ENCODE data around the gene GSDME.

DNA sequence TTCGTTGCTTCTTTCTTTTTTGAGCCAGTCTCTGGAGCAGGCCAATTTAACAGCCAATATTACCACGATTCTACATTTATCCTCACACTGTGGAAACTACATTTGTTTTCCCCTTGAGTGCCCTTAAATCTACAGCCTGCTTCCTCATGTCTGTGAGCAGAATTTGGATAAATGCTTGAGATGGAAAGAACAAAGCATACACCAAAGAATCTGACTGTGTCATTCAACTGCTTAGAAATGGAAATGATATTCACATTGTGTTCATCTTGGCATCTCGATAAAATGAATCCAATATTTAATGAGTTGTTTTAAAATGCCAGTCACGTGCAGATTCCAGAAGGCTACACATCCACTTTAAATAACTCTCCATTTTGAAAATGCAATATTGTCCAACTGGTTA is 41.0 kb upstream of the GSDME start:
- TF ChIP-seq ZFP3 (CRISPR knock-in tag; IDR thresholded peaks at IDR 0.05): no peak
- TF ChIP-seq TCF4 (CRISPR knock-in tag; IDR thresholded peaks at IDR 0.05; ENCODE audit: borderline replicate concordance): no peak
- no peak for TF ChIP-seq TOX (CRISPR knock-in tag; IDR thresholded peaks at IDR 0.05; ENCODE audit: borderline replicate concordance)
- no peak for TF ChIP-seq GLIS3 (CRISPR knock-in tag; IDR thresholded peaks at IDR 0.05)
- TF ChIP-seq CSDC2 (CRISPR knock-in tag; IDR thresholded peaks at IDR 0.05): no peak
- TF ChIP-seq, protein P1, sequence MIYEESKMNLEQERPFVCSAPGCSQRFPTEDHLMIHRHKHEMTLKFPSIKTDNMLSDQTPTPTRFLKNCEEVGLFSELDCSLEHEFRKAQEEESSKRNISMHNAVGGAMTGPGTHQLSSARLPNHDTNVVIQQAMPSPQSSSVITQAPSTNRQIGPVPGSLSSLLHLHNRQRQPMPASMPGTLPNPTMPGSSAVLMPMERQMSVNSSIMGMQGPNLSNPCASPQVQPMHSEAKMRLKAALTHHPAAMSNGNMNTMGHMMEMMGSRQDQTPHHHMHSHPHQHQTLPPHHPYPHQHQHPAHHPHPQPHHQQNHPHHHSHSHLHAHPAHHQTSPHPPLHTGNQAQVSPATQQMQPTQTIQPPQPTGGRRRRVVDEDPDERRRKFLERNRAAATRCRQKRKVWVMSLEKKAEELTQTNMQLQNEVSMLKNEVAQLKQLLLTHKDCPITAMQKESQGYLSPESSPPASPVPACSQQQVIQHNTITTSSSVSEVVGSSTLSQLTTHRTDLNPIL (CRISPR knock-in tag; IDR thresholded peaks at IDR 0.05; ENCODE audit: low read depth): no peak

All from SK-N-SH treated with all-trans-retinoic acid at 6 μM for 48 hours (cell line).